ENCODE measurements around the gene ELMO1.

GRCh38 chr7:37471619-37472018, 23.0 kb upstream of the ELMO1 start:
- TF ChIP-seq CTCF (IDR thresholded peaks at IDR 0.05) (no peak), POLR2A (IDR thresholded peaks at IDR 0.05) (no peak)

Measured in body of pancreas (tissue), 4 donors.